HL-60 (cell line): ENCODE measurements around the gene SHISA2.

Experiments
- CTCF ChIP-seq: IDR thresholded peaks from one replicate; pipeline ENCODE4 v1.5.1; 2011; ENCODE audit warnings: low read length, control low read depth, inconsistent platforms; ENCODE audit not compliant: insufficient read depth
- GABPA ChIP-seq: IDR thresholded peaks from 2 replicates; pipeline ENCODE4 v1.6.1; 2012; ENCODE audit warnings: low read depth
- REST ChIP-seq: IDR thresholded peaks from 2 replicates; pipeline ENCODE4 v1.6.1; 2012; ENCODE audit warnings: low read depth; ENCODE audit not compliant: insufficient replicate concordance

GRCh38 chr13:26029581-26030136 lies 22.2 kb downstream of the SHISA2 start:
- TF ChIP-seq GABPA (no peak), CTCF (no peak), REST (no peak)
